ENCODE results near the gene BCL11A. TPM values are rescaled to one million over a fixed set of nuclear protein-coding genes. Genes with fewer than 3 reads are reported as not detected.

Gene BCL11A
- total RNA-seq, 3 donors from 2014 or later: 0.38 to 2.6 (median 0.87) TPM

GRCh38 chr2:60544954-60545560 is 8.4 kb downstream of the BCL11A start:
- no peak for DNase-seq
- Mint-ChIP-seq H3K27me3 (ENCODE audit: low read depth) (peaks cover 66% of the 10 kb centered on the region), H3K36me3 (ENCODE audit: insufficient read depth) (no peaks in the 10 kb centered on the region), H3K9me3 (no peaks in the 10 kb centered on the region), H3K4me3 (no peak overlapping the region), H3K4me1 (ENCODE audit: low read depth) (peaks cover 10% of the 10 kb centered on the region)
- no peak for ATAC-seq

GRCh38 chr2:60544062-60544461 is 9.4 kb downstream of the BCL11A start:
- no peaks in the 10 kb centered on the region for H3K9me3 Mint-ChIP-seq
- H3K4me1 Mint-ChIP-seq (ENCODE audit: low read depth): peaks cover 3% of the 10 kb centered on the region
- H3K36me3 Mint-ChIP-seq (ENCODE audit: insufficient read depth): no peaks in the 10 kb centered on the region
- ATAC-seq (no peak), DNase-seq (no peak)
- no peak overlapping the region for H3K4me3 Mint-ChIP-seq
- H3K27me3 Mint-ChIP-seq (ENCODE audit: low read depth): peaks cover 63% of the 10 kb centered on the region

- H3K27me3 Mint-ChIP-seq (ENCODE audit: low read depth): peaks cover 48% of the 10 kb centered on the region
- ATAC-seq (no peak), DNase-seq (no peak)
- no peaks in the 10 kb centered on the region for H3K36me3 Mint-ChIP-seq (ENCODE audit: insufficient read depth)
- no peak overlapping the region for H3K4me3 Mint-ChIP-seq
- H3K4me1 Mint-ChIP-seq (ENCODE audit: low read depth): no peaks in the 10 kb centered on the region
- H3K9me3 Mint-ChIP-seq: no peaks in the 10 kb centered on the region
Measured at GRCh38 chr2:60541056-60541651, 12.3 kb downstream of the BCL11A start.

- Mint-ChIP-seq H3K27me3 (ENCODE audit: low read depth) (peaks cover 46% of the 10 kb centered on the region), H3K9me3 (no peaks in the 10 kb centered on the region), H3K36me3 (ENCODE audit: insufficient read depth) (no peaks in the 10 kb centered on the region), H3K4me1 (ENCODE audit: low read depth) (no peaks in the 10 kb centered on the region), H3K4me3 (no peak overlapping the region)
- ATAC-seq (no peak), DNase-seq (no peak)
Measured at GRCh38 chr2:60540074-60540473, 13.4 kb downstream of the BCL11A start.

- H3K27me3 Mint-ChIP-seq (ENCODE audit: low read depth): peaks cover 41% of the 10 kb centered on the region
- H3K4me1 Mint-ChIP-seq (ENCODE audit: low read depth): no peaks in the 10 kb centered on the region
- H3K36me3 Mint-ChIP-seq (ENCODE audit: insufficient read depth): no peaks in the 10 kb centered on the region
- DNase-seq (no peak), ATAC-seq (no peak)
- no peaks in the 10 kb centered on the region for H3K9me3 Mint-ChIP-seq
- no peak overlapping the region for H3K4me3 Mint-ChIP-seq
Measured at GRCh38 chr2:60539140-60539539, 14.3 kb downstream of the BCL11A start.

- ATAC-seq: no peak
- no peak for DNase-seq
- Mint-ChIP-seq H3K9me3 (no peaks in the 10 kb centered on the region), H3K4me3 (no peak overlapping the region), H3K27me3 (ENCODE audit: low read depth) (peaks cover 40% of the 10 kb centered on the region), H3K4me1 (ENCODE audit: low read depth) (peaks cover under 1% of the 10 kb centered on the region), H3K36me3 (ENCODE audit: insufficient read depth) (no peaks in the 10 kb centered on the region)
Measured at GRCh38 chr2:60538101-60538500, 15.4 kb downstream of the BCL11A start.

- H3K27me3 Mint-ChIP-seq (ENCODE audit: low read depth): peaks cover 43% of the 10 kb centered on the region
- no peaks in the 10 kb centered on the region for H3K9me3 Mint-ChIP-seq
- H3K4me3 Mint-ChIP-seq: no peak overlapping the region
- peaks cover 2% of the 10 kb centered on the region for H3K4me1 Mint-ChIP-seq (ENCODE audit: low read depth)
- DNase-seq (no peak), ATAC-seq (no peak)
- no peaks in the 10 kb centered on the region for H3K36me3 Mint-ChIP-seq (ENCODE audit: insufficient read depth)
Measured at GRCh38 chr2:60536746-60537145, 16.7 kb downstream of the BCL11A start.

GRCh38 chr2:60535685-60536312 is 17.7 kb downstream of the BCL11A start:
- no peak for DNase-seq
- Mint-ChIP-seq H3K36me3 (ENCODE audit: insufficient read depth) (no peaks in the 10 kb centered on the region), H3K4me1 (ENCODE audit: low read depth) (peaks cover 2% of the 10 kb centered on the region), H3K9me3 (no peaks in the 10 kb centered on the region), H3K4me3 (no peak overlapping the region), H3K27me3 (ENCODE audit: low read depth) (peaks cover 50% of the 10 kb centered on the region)
- ATAC-seq: no peak

GRCh38 chr2:60534892-60535684 is 18.4 kb downstream of the BCL11A start:
- Mint-ChIP-seq H3K36me3 (ENCODE audit: insufficient read depth) (no peaks in the 10 kb centered on the region), H3K27me3 (ENCODE audit: low read depth) (peaks cover 50% of the 10 kb centered on the region), H3K4me3 (no peak overlapping the region), H3K4me1 (ENCODE audit: low read depth) (peaks cover 2% of the 10 kb centered on the region), H3K9me3 (no peaks in the 10 kb centered on the region)
- no peak for DNase-seq
- no peak for ATAC-seq

GRCh38 chr2:60534052-60534685 is 19.3 kb downstream of the BCL11A start:
- ATAC-seq: no peak

GRCh38 chr2:60533101-60534051 is 20.1 kb downstream of the BCL11A start:
- Mint-ChIP-seq H3K27me3 (ENCODE audit: low read depth) (peaks cover 49% of the 10 kb centered on the region), H3K9me3 (no peaks in the 10 kb centered on the region), H3K36me3 (ENCODE audit: insufficient read depth) (no peaks in the 10 kb centered on the region), H3K4me1 (ENCODE audit: low read depth) (peaks cover 2% of the 10 kb centered on the region), H3K4me3 (no peak overlapping the region)
- DNase-seq (no peak), ATAC-seq (no peak)

More at GRCh38 chr2:60534052-60534685, 19.3 kb downstream of the BCL11A start:
- H3K9me3 Mint-ChIP-seq: no peaks in the 10 kb centered on the region
- H3K27me3 Mint-ChIP-seq (ENCODE audit: low read depth): peaks cover 48% of the 10 kb centered on the region
- no peak overlapping the region for H3K4me3 Mint-ChIP-seq
- H3K4me1 Mint-ChIP-seq (ENCODE audit: low read depth): peaks cover 2% of the 10 kb centered on the region
- H3K36me3 Mint-ChIP-seq (ENCODE audit: insufficient read depth): no peaks in the 10 kb centered on the region
- no peak for DNase-seq

- Mint-ChIP-seq H3K27me3 (ENCODE audit: low read depth) (peaks cover 43% of the 10 kb centered on the region), H3K36me3 (ENCODE audit: insufficient read depth) (no peaks in the 10 kb centered on the region)
- no peak for ATAC-seq
Measured at GRCh38 chr2:60532421-60532820, 21.0 kb downstream of the BCL11A start.

GRCh38 chr2:60531701-60532133 is 21.7 kb downstream of the BCL11A start:
- peaks cover 2% of the 10 kb centered on the region for H3K4me1 Mint-ChIP-seq (ENCODE audit: low read depth)
- H3K36me3 Mint-ChIP-seq (ENCODE audit: insufficient read depth): no peaks in the 10 kb centered on the region
- peaks cover 43% of the 10 kb centered on the region for H3K27me3 Mint-ChIP-seq (ENCODE audit: low read depth)
- ATAC-seq (no peak), DNase-seq (no peak)
- no peak overlapping the region for H3K4me3 Mint-ChIP-seq
- H3K9me3 Mint-ChIP-seq: no peaks in the 10 kb centered on the region

More at GRCh38 chr2:60532421-60532820, 21.0 kb downstream of the BCL11A start:
- Mint-ChIP-seq H3K4me3 (no peak overlapping the region), H3K4me1 (ENCODE audit: low read depth) (peaks cover 2% of the 10 kb centered on the region), H3K9me3 (no peaks in the 10 kb centered on the region)
- DNase-seq: no peak
